Measurements from ENCODE around the gene CCDC181. TPM values are rescaled to one million over a fixed set of nuclear protein-coding genes. Genes with fewer than 3 reads are reported as not detected.

CCDC181 gene
- total RNA-seq, 4 donors from 2014 or later, result 1.0 to 5.2 (median 3.0) TPM; not detected in 1

DNA sequence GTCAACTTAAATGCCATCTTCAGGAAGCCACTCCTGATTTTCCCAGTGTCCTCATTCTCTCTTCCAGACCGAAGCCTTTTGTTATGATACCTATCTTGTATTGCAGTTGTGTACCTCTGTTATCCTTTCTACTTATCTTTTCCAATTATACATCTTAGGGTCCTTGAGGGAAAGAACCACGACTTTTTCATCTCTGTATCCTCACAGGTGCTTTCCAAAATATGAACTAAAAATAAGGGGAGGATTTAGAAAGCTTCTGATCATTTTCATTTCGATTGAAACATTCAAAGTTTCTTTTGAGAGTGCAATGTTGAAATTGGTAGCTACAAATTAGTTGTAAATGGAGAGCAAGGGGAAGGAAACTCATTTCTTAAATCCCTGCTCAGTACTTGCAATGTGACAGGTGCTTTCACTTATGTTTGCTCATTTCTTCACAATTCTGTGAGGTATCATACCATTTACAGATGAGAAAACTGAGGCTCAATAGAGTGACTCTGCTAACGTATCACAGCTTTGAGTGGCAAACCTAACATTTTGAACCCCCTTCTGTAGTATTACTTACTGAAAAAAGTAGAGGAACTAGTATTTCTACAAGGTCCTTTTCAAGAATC is 34.2 kb upstream of the CCDC181 start:
- H3K9me3 ChIP-seq, result peaks cover 0 to 4% of the 10 kb centered on the region in 2 donors
- H3K4me1 ChIP-seq, result no peaks in the 10 kb centered on the region
- DNase-seq, result no peak
- no peak overlapping the region for H3K27ac ChIP-seq
- no peaks in the 10 kb centered on the region for H3K36me3 ChIP-seq
- H3K27me3 ChIP-seq, result no peaks in the 10 kb centered on the region
- H3K4me3 ChIP-seq, result no peak overlapping the region
- TF ChIP-seq POLR2A (IDR thresholded peaks at IDR 0.05), result no peak
- TF ChIP-seq, protein P1, sequence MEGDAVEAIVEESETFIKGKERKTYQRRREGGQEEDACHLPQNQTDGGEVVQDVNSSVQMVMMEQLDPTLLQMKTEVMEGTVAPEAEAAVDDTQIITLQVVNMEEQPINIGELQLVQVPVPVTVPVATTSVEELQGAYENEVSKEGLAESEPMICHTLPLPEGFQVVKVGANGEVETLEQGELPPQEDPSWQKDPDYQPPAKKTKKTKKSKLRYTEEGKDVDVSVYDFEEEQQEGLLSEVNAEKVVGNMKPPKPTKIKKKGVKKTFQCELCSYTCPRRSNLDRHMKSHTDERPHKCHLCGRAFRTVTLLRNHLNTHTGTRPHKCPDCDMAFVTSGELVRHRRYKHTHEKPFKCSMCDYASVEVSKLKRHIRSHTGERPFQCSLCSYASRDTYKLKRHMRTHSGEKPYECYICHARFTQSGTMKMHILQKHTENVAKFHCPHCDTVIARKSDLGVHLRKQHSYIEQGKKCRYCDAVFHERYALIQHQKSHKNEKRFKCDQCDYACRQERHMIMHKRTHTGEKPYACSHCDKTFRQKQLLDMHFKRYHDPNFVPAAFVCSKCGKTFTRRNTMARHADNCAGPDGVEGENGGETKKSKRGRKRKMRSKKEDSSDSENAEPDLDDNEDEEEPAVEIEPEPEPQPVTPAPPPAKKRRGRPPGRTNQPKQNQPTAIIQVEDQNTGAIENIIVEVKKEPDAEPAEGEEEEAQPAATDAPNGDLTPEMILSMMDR (IDR thresholded peaks at IDR 0.05), result no peak
- intact Hi-C loops (cut with DNase I; ENCODE audit: low total_unique reads), result no loop called here

DNA sequence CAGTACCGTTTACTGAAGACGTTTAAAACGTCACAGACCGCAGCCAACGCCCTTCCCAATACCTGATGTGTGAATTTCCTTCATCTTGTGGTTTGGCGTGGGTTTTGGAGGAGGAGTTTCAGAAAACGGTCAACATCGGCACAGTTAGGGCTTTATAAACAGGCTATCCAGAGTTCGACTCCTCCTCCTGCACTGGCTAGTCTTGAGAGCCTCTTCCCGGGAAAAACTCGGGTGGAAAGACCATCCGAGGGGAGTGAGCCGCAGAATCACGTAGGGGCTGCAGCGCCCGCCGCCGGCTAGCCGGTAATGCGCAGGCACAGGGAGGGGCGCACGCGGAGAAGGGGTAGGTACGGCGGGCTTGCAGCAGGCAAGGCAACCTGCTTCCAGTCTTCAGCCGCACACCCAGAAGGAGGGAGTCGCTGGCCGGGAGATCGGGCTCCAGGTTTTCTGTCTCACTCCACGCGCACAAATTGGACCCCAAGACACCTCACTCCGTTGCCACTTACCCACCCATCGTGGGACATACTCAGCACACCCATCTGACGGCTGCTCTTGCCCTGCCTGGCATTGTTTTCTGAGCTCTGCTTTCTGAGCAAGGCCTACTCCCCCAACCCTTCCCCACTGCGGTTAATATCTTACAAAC is 33.0 kb upstream of the CCDC181 start:
- H3K27ac ChIP-seq, result no peak overlapping the region
- no peaks in the 10 kb centered on the region for H3K4me1 ChIP-seq
- H3K4me3 ChIP-seq, result peak overlapping the region in 1 of 2 donors; percentile 8
- H3K9me3 ChIP-seq, result peaks cover 0 to 4% of the 10 kb centered on the region in 2 donors
- DNase-seq, result no peak
- intact Hi-C loops (cut with DNase I; ENCODE audit: low total_unique reads), result no loop called here
- H3K36me3 ChIP-seq, result no peaks in the 10 kb centered on the region
- H3K27me3 ChIP-seq, result no peaks in the 10 kb centered on the region
- no peak for TF ChIP-seq POLR2A (IDR thresholded peaks at IDR 0.05)

DNA sequence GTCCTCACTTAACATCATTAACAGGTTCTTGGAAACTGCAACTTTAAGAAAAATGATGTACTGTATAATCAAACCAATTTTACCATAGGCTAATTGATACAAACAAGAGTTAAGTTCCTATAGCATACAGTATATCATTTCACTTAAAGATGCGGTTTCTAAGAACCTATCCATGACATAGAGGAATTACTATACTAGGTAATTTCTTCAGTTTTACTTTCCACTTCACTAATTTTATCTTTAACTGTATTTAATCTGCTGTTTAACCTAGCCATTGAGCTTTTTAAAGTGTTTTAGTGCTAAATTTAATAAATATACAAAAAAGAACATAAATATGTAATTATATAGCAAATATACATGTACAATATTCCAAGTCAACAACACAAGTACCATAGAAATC is 30.2 kb upstream of the CCDC181 start:
- Histone ChIP-seq H3K4me1 (no peaks in the 10 kb centered on the region), H3K9me3 (peaks cover 0 to 4% of the 10 kb centered on the region in 2 donors), H3K27me3 (no peaks in the 10 kb centered on the region), H3K27ac (no peak overlapping the region), H3K4me3 (no peak overlapping the region), H3K36me3 (no peaks in the 10 kb centered on the region)
- no peak for DNase-seq
- intact Hi-C loops (cut with DNase I; ENCODE audit: low total_unique reads), result no loop called here
- no peak for TF ChIP-seq POLR2A (IDR thresholded peaks at IDR 0.05)
- TF ChIP-seq, protein P1 (IDR thresholded peaks at IDR 0.05), result no peak

DNA sequence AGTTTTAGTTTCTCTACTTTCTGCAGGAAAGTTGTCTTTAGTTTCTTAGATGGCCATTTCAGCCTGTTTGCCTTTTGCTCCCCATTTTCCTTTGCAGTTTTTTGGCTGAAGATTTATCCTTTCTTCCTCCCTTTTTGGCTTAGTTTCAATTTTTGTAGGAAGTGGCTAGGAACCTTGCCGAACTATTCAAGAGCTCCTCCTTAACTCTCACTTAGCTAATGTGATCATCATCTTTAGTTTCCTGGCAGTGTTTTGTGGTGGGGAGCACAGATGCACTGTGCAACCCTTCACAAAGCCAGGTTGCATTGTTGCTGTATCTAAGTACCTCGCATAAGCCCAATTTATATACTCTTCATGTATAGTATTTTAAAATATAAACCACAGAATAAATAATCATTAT is 28.8 kb upstream of the CCDC181 start:
- DNase-seq, result no peak
- no peaks in the 10 kb centered on the region for H3K27me3 ChIP-seq
- intact Hi-C loops (cut with DNase I; ENCODE audit: low total_unique reads), result no loop called here
- H3K36me3 ChIP-seq, result no peaks in the 10 kb centered on the region
- no peak overlapping the region for H3K4me3 ChIP-seq
- H3K9me3 ChIP-seq, result peaks cover 0 to 4% of the 10 kb centered on the region in 2 donors
- no peak overlapping the region for H3K27ac ChIP-seq
- H3K4me1 ChIP-seq, result no peaks in the 10 kb centered on the region
- TF ChIP-seq, protein P1 (IDR thresholded peaks at IDR 0.05), result no peak
- TF ChIP-seq POLR2A (IDR thresholded peaks at IDR 0.05), result no peak

DNA sequence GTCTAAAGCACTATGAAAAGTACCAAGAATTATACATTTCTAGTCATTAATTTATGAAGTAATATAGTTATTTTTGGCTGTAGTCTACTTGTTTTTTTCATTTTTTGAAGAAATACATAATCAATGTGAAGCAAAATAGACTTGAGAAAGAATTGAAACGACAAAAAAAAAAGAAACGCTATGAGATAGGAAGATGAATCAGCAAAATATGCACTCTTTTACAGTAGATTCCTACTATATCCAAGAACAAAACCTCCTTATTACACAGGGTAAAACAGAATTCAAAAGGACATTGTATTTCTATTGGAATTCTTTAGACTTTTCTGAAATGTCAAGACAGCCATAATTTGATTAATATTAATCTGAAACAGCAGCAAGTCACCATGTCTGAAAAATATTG is 25.6 kb upstream of the CCDC181 start:
- Histone ChIP-seq H3K9me3 (peaks cover 0 to 4% of the 10 kb centered on the region in 2 donors), H3K36me3 (no peaks in the 10 kb centered on the region), H3K27ac (no peak overlapping the region), H3K4me3 (no peak overlapping the region), H3K27me3 (no peaks in the 10 kb centered on the region), H3K4me1 (no peaks in the 10 kb centered on the region)
- no peak for TF ChIP-seq POLR2A (IDR thresholded peaks at IDR 0.05)
- TF ChIP-seq, protein P1 (IDR thresholded peaks at IDR 0.05), result no peak
- intact Hi-C loops (cut with DNase I; ENCODE audit: low total_unique reads), result no loop called here
- DNase-seq, result no peak

All from uterus (tissue), 4 donors.